Liver (tissue), 9 donors: ENCODE measurements around the gene CBFA2T3. TPM values are rescaled to one million over a fixed set of nuclear protein-coding genes. Genes with fewer than 3 reads are reported as not detected.

Source experiments
- DNase-seq: peaks from one replicate; pipeline ENCODE4 v3.0.0-alpha.2; 2017; ENCODE audit warnings: low spot score
- H3K27ac ChIP-seq, 2 donors: one replicate each; pipeline ENCODE4 v1.7.0; 2013; ENCODE audit warnings: inconsistent platforms in 2 of 2, low read length in 2 of 2, control low read depth in 1 of 2, low read depth in 1 of 2, mild to moderate bottlenecking in 1 of 2
- H3K27me3 ChIP-seq, 4 donors: one replicate each; pipeline versions ENCODE4 v1.6.1 to v1.7.0; 2013; ENCODE audit warnings: low read length in 3 of 4, inconsistent platforms in 1 of 4, mild to moderate bottlenecking in 1 of 4, moderate library complexity in 1 of 4; ENCODE audit not compliant: control insufficient read depth in 4 of 4, insufficient read depth in 4 of 4
- H3K36me3 ChIP-seq, 4 donors: one replicate each; pipeline versions ENCODE4 v1.6.1 to v1.7.0; 2013; ENCODE audit warnings: low read length in 3 of 4, mild to moderate bottlenecking in 3 of 4, low read depth in 1 of 4, moderate library complexity in 1 of 4; ENCODE audit not compliant: control insufficient read depth in 4 of 4, insufficient read depth in 3 of 4
- H3K4me1 ChIP-seq, 4 donors: one replicate each; pipeline versions ENCODE4 v1.6.1 to v1.7.0; 2013; ENCODE audit warnings: low read length in 3 of 4, mild to moderate bottlenecking in 3 of 4, moderate library complexity in 1 of 4; ENCODE audit not compliant: control insufficient read depth in 4 of 4, insufficient read depth in 4 of 4
- H3K4me3 ChIP-seq, 3 donors: one replicate each; pipeline versions ENCODE4 v1.6.1 to v1.7.0; 2013; ENCODE audit warnings: low read length in 3 of 3, control low read depth in 1 of 3, low read depth in 1 of 3, mild to moderate bottlenecking in 1 of 3
- H3K9ac ChIP-seq, 2 donors: one replicate each; pipeline ENCODE4 v1.7.0; 2013; ENCODE audit warnings: low read length in 2 of 2, mild to moderate bottlenecking in 2 of 2, moderate library complexity in 2 of 2, control low read depth in 1 of 2, low read depth in 1 of 2
- H3K9me3 ChIP-seq, 4 donors: one replicate each; pipeline versions ENCODE4 v1.6.1 to v1.7.0; 2013; ENCODE audit warnings: low read length in 3 of 4; ENCODE audit not compliant: control insufficient read depth in 4 of 4
- ATF3 ChIP-seq: IDR thresholded peaks from 2 replicates; pipeline ENCODE4 v1.6.1; 2016; ENCODE audit warnings: antibody characterized with exemption
- CTCF ChIP-seq: fragments of 150-350 bp; IDR thresholded peaks from 2 replicates; pipeline ENCODE4 v1.5.1; 2017; ENCODE audit warnings: improper control_type of control experiment, low read depth, low read length; ENCODE audit not compliant: missing input control
- EGR1 ChIP-seq, 2 donors: IDR thresholded peaks; 2 replicates each; pipeline ENCODE4 v1.6.1; 2016 to 2018; ENCODE audit warnings: antibody characterized with exemption in 2 of 2, low read depth in 2 of 2
- FOXA1 ChIP-seq: IDR thresholded peaks from 2 replicates; pipeline ENCODE4 v1.6.1; 2016; ENCODE audit warnings: antibody characterized with exemption
- FOXA2 ChIP-seq: IDR thresholded peaks from 2 replicates; pipeline ENCODE4 v1.6.1; 2016; ENCODE audit warnings: antibody characterized with exemption
- GABPA ChIP-seq, 2 donors: IDR thresholded peaks in 1 of 2; conservative IDR thresholded peaks in 1 of 2; 2 replicates each; pipeline ENCODE4 v1.6.1; 2016; ENCODE audit warnings: antibody characterized with exemption in 2 of 2, mild to moderate bottlenecking in 1 of 2, moderate library complexity in 1 of 2
- HNF4A ChIP-seq, 2 donors: conservative IDR thresholded peaks; 2 replicates each; pipeline ENCODE4 v1.6.1; 2016; ENCODE audit warnings: antibody characterized with exemption in 2 of 2, mild to moderate bottlenecking in 2 of 2
- HNF4G ChIP-seq: IDR thresholded peaks from 2 replicates; pipeline ENCODE4 v1.6.1; 2016; ENCODE audit warnings: antibody characterized with exemption
- JUND ChIP-seq, 2 donors: IDR thresholded peaks; 2 replicates each; pipeline ENCODE4 v1.6.1; 2016; ENCODE audit warnings: antibody characterized with exemption in 2 of 2
- MAX ChIP-seq: IDR thresholded peaks from 2 replicates; pipeline ENCODE4 v1.6.1; 2016; ENCODE audit warnings: antibody characterized with exemption
- NR2F2 ChIP-seq: IDR thresholded peaks from 2 replicates; pipeline ENCODE4 v1.6.1; 2016; ENCODE audit warnings: antibody characterized with exemption
- RAD21 ChIP-seq, 2 donors: IDR thresholded peaks; 2 replicates each; pipeline ENCODE4 v1.6.1; 2016; ENCODE audit warnings: antibody characterized with exemption in 2 of 2, mild to moderate bottlenecking in 2 of 2
- REST ChIP-seq: IDR thresholded peaks from 2 replicates; pipeline ENCODE4 v1.6.1; 2016; ENCODE audit warnings: antibody characterized with exemption, mild to moderate bottlenecking
- RXRA ChIP-seq, 2 donors: IDR thresholded peaks; 2 replicates each; pipeline ENCODE4 v1.6.1; 2017 to 2018; ENCODE audit warnings: antibody characterized with exemption in 2 of 2, mild to moderate bottlenecking in 1 of 2
- SP1 ChIP-seq: IDR thresholded peaks from 2 replicates; pipeline ENCODE4 v1.6.1; 2018; ENCODE audit warnings: antibody characterized with exemption, mild to moderate bottlenecking
- TAF1 ChIP-seq: conservative IDR thresholded peaks from 2 replicates; pipeline ENCODE4 v1.6.1; 2016; ENCODE audit warnings: antibody characterized with exemption, mild to moderate bottlenecking
- YY1 ChIP-seq: IDR thresholded peaks from 2 replicates; pipeline ENCODE4 v1.6.1; 2016; ENCODE audit warnings: antibody characterized with exemption, mild to moderate bottlenecking
- ZBTB33 ChIP-seq: IDR thresholded peaks from 2 replicates; pipeline ENCODE4 v1.6.1; 2016; ENCODE audit warnings: antibody characterized with exemption
- WGBS: extraction: QIAGEN DNeasy Blood & Tissue Kit; methylation state at CpG from one replicate; pipeline ENCODE4 v1.1.7; 2013; 5-methylcytosine and 5-hydroxymethylcytosine counted together
- polyA plus RNA-seq, 2 donors: library from polyadenylated mRNA; stranded (reverse) in 1 of 2; unstranded in 1 of 2; fragments of 200-250 nt in 1 of 2; fragments of >200 nt in 1 of 2; fragmentation: Nextera tagmentation in 1 of 2; extraction: Ambion mirVana in 1 of 2; gene quantifications; one replicate each; pipeline versions ENCODE4 v1.2.1 to v1.2.3, GENCODE V29; 2013 to 2015
- total RNA-seq, 2 donors: library from RNA; depleted of rRNA; stranded (reverse); fragments of >200 nt; gene quantifications; one replicate each; pipeline ENCODE4 v1.2.3, GENCODE V29; 2014
- donor health status: healthy.
- donor health status: healthy.
- donor health status: healthy.
- donor health status: healthy.
- donor health status: healthy.

CBFA2T3 gene
- total and polyA plus RNA-seq, 4 donors: 1.4 to 4.5 (median 3.1) TPM

GRCh38 chr16:88917915-88918627 is 58.9 kb downstream of the CBFA2T3 start:
- WGBS: 84% methylated on average over 19 of the region's 19 CpGs
- H3K4me1 ChIP-seq: no peaks in the 10 kb centered on the region
- TF ChIP-seq MAX (no peak), EGR1 (IDR thresholded peaks at IDR 0.05; ENCODE audit: low read depth in 2 of 2) (no peak), FOXA1 (no peak), RXRA (IDR thresholded peaks at IDR 0.05) (no peak), JUND (IDR thresholded peaks at IDR 0.05) (no peak), TAF1 (no peak), ATF3 (no peak)
- H3K9ac ChIP-seq: no peak overlapping the region
- no peak for DNase-seq
- H3K9me3 ChIP-seq: no peaks in the 10 kb centered on the region
- no peak overlapping the region for H3K27ac ChIP-seq
- H3K4me3 ChIP-seq: no peak overlapping the region
- no peaks in the 10 kb centered on the region for H3K36me3 ChIP-seq
- no peaks in the 10 kb centered on the region for H3K27me3 ChIP-seq

- TF ChIP-seq EGR1 (IDR thresholded peaks at IDR 0.05; ENCODE audit: low read depth in 2 of 2): no peak
- no peak for TF ChIP-seq HNF4A (conservative IDR thresholded peaks at IDR 0.05)
- no peak for TF ChIP-seq GABPA (IDR thresholded peaks at IDR 0.05 in 1 of 2, conservative IDR thresholded peaks at IDR 0.05 in 1 of 2)
- TF ChIP-seq SP1: no peak
- no peak for TF ChIP-seq HNF4G
- TF ChIP-seq YY1: no peak
- TF ChIP-seq RXRA (IDR thresholded peaks at IDR 0.05): no peak
- no peak for TF ChIP-seq CTCF
- no peak for TF ChIP-seq JUND (IDR thresholded peaks at IDR 0.05)
- TF ChIP-seq ATF3: no peak
- no peak for TF ChIP-seq RAD21 (IDR thresholded peaks at IDR 0.05)
- no peak for TF ChIP-seq REST
- TF ChIP-seq ZBTB33: no peak
- TF ChIP-seq NR2F2: no peak
- no peak for TF ChIP-seq FOXA2
- TF ChIP-seq FOXA1: no peak
- no peak for TF ChIP-seq TAF1
- no peak for TF ChIP-seq MAX
- Histone ChIP-seq H3K27ac (no peak overlapping the region), H3K36me3 (no peaks in the 10 kb centered on the region), H3K9me3 (no peaks in the 10 kb centered on the region), H3K4me1 (no peaks in the 10 kb centered on the region), H3K4me3 (no peak overlapping the region), H3K9ac (no peak overlapping the region), H3K27me3 (no peaks in the 10 kb centered on the region)
- WGBS: 63% methylated on average over 30 of the region's 30 CpGs
- no peak for DNase-seq
Observed at GRCh38 chr16:88917146-88917914, 59.7 kb downstream of the CBFA2T3 start.
